HepG2 (cell line): ENCODE results near the gene KCNAB3. TPM values are rescaled to one million over a fixed set of nuclear protein-coding genes. Genes with fewer than 3 reads are reported as not detected.

Source experiments
- CENPX ChIP-seq: sonication (generic); formaldehyde crosslinking; IDR thresholded peaks from 2 replicates; pipeline ENCODE4 v1.9.0; 2021; ENCODE audit warnings: mild to moderate bottlenecking, missing genetic modification reagents, moderate library complexity
- ELF3 ChIP-seq: IDR thresholded peaks from 2 replicates; pipeline ENCODE4 v1.6.1; 2016; ENCODE audit warnings: missing genetic modification reagents, missing compliant biosample characterization
- GPBP1L1 ChIP-seq: sonication (generic); formaldehyde crosslinking; IDR thresholded peaks from 2 replicates; pipeline ENCODE4 v1.5.0; 2020; ENCODE audit warnings: mild to moderate bottlenecking, missing genetic modification reagents
- HHEX ChIP-seq: IDR thresholded peaks from 2 replicates; pipeline ENCODE4 v1.6.1; 2016; ENCODE audit warnings: control low read depth
- HIC2 ChIP-seq: sonication (generic); formaldehyde crosslinking; IDR thresholded peaks from 2 replicates; pipeline ENCODE4 v1.9.0; 2022; ENCODE audit warnings: low read depth, missing genetic modification reagents
- HMG20B ChIP-seq: conservative IDR thresholded peaks from 2 replicates; pipeline ENCODE4 v1.6.1; 2016; ENCODE audit warnings: missing genetic modification reagents, missing compliant biosample characterization
- ISX ChIP-seq: sonication (generic); formaldehyde crosslinking; conservative IDR thresholded peaks from 2 replicates; pipeline ENCODE4 v1.5.0; 2020; ENCODE audit warnings: missing genetic modification reagents
- POLR2A ChIP-seq, 2 experiments: IDR thresholded peaks; 2 replicates each; pipeline ENCODE4 v1.6.1; 2011; ENCODE audit warnings: low read depth in 2 of 2, low read length in 2 of 2, mild to moderate bottlenecking in 1 of 2, moderate library complexity in 1 of 2; ENCODE audit not compliant: insufficient read depth in 1 of 2
- SP5 ChIP-seq: IDR thresholded peaks from 2 replicates; pipeline ENCODE4 v1.6.1; 2016; ENCODE audit warnings: low read depth, borderline replicate concordance
- SRSF9 ChIP-seq: fragments of 200-400 bp; formaldehyde crosslinking; IDR thresholded peaks from 2 replicates; pipeline ENCODE4 v1.6.1; 2018; ENCODE audit warnings: borderline replicate concordance, mild to moderate bottlenecking, low read depth, low read length; ENCODE audit not compliant: insufficient read depth, poor library complexity, severe bottlenecking
- ZBTB4 ChIP-seq: sonication (generic); formaldehyde crosslinking; IDR thresholded peaks from 2 replicates; pipeline ENCODE4 v1.4.0; 2020; ENCODE audit warnings: missing genetic modification reagents, mild to moderate bottlenecking, borderline replicate concordance
- ZKSCAN5 ChIP-seq: sonication (generic); formaldehyde crosslinking; IDR thresholded peaks from 2 replicates; pipeline ENCODE4 v1.5.1; 2020; ENCODE audit warnings: mild to moderate bottlenecking, missing genetic modification reagents
- ZNF274 ChIP-seq: sonication (generic); formaldehyde crosslinking; IDR thresholded peaks from 2 replicates; pipeline ENCODE4 v1.5.1; 2020; ENCODE audit warnings: mild to moderate bottlenecking, missing genetic modification reagents
- ZNF367 ChIP-seq: sonication (generic); formaldehyde crosslinking; IDR thresholded peaks from 2 replicates; pipeline ENCODE4 v1.4.0; 2020; ENCODE audit warnings: missing genetic modification reagents, borderline replicate concordance
- ZNF383 ChIP-seq: sonication (generic); formaldehyde crosslinking; IDR thresholded peaks from 2 replicates; pipeline ENCODE4 v1.4.0; 2020; ENCODE audit warnings: missing genetic modification reagents, mild to moderate bottlenecking, borderline replicate concordance
- ZNF646 ChIP-seq: sonication (generic); formaldehyde crosslinking; IDR thresholded peaks from 2 replicates; pipeline ENCODE4 v1.9.0; 2021; ENCODE audit warnings: mild to moderate bottlenecking, missing genetic modification reagents
- ZSCAN12 ChIP-seq: sonication (generic); formaldehyde crosslinking; IDR thresholded peaks from 2 replicates; pipeline ENCODE4 v1.9.0; 2021; ENCODE audit warnings: mild to moderate bottlenecking, missing genetic modification reagents
- polyA plus RNA-seq, 8 experiments: library from polyadenylated mRNA; depleted of rRNA in 3 of 8; stranded (reverse) in 7 of 8; unstranded in 1 of 8; fragments of >200 nt; fragmentation: Illumina TruSeq in 4 of 8; extraction: Trizol in 4 of 8; gene quantifications; 2 replicates each; pipeline versions ENCODE4 v1.2.1 to v1.2.3, GENCODE V29; 2011 to 2016; ENCODE audit warnings: low read depth in 4 of 8, missing spikeins in 1 of 8, mixed read lengths in 1 of 8; ENCODE audit not compliant: insufficient read depth in 1 of 8
- total RNA-seq, 5 experiments: library from RNA; depleted of rRNA; stranded (reverse); fragments of >200 nt; fragmentation: Illumina TruSeq; extraction: Trizol; gene quantifications; 2 replicates each; pipeline ENCODE4 v1.2.3, GENCODE V29; 2016; ENCODE audit warnings: low read depth in 1 of 5

KCNAB3 gene
- total and polyA plus RNA-seq, 2 of the 13 experiments (the other 11 are each of a cell fraction or from before 2014, with no cell fraction given): 0.29 to 0.88 TPM

- TF ChIP-seq ZBTB4 (CRISPR knock-in tag) (0 out of 2 replicates have a peak, but pooled peaks have one; percentile 10), CENPX (CRISPR knock-in tag) (no peak), ISX (CRISPR knock-in tag) (no peak), ZSCAN12 (CRISPR knock-in tag) (no peak), ZNF383 (CRISPR knock-in tag) (no peak), GPBP1L1 (CRISPR knock-in tag) (no peak), HIC2 (CRISPR knock-in tag) (no peak), SP5 (CRISPR knock-in tag) (peak; percentile 6; the same call in 1 of the 2 replicates), POLR2A (IDR thresholded peaks at IDR 0.05; ENCODE audit: insufficient read depth in 1 of 2, low read depth in 2 of 2, low read length in 2 of 2) (no peak), ZKSCAN5 (CRISPR knock-in tag) (no peak), ZNF367 (CRISPR knock-in tag) (no peak), HMG20B (CRISPR knock-in tag) (no peak), SRSF9 (no peak), ELF3 (CRISPR knock-in tag) (peak; percentile 1; the same call in 1 of the 2 replicates), HHEX (CRISPR knock-in tag) (no peak), ZNF274 (CRISPR knock-in tag) (no peak), ZNF646 (CRISPR knock-in tag) (no peak)
These were observed 41.3 kb downstream of the KCNAB3 start, which contains the start of gene CHD3 (continued) for GRCh38 chr17:7888184-7888920.
